Activated naive CD4-positive, alpha-beta T cell treated with anti-CD3 and anti-CD28 coated beads, Interleukin-2, amount 10 ng/mL, durations not matched to agents 7 days and 5 days (primary cell): ENCODE measurements around the gene VCX2.
"Not testable (repeated sequence)": the region's sequence is repeated elsewhere in the genome, so short reads cannot be mapped to it uniquely, and the experiment has no call there.

Experiments used
- CTCF ChIA-PET: fragments of 350-600 bp; sonication (Branson Sonifier 250); formaldehyde crosslinking; loops from one replicate; lab custom pipeline; 2021; ENCODE audit warnings: antibody characterized with exemption; lab: Charles Lee
- DNase-seq: peaks from one replicate; pipeline ENCODE4 v3.0.0-alpha.2; 2020
- H3K27ac Mint-ChIP-seq: one replicate; pipeline ENCODE4 v1.8.0; 2021; ENCODE audit warnings: mild to moderate bottlenecking, moderate library complexity, mixed read lengths
- H3K27me3 Mint-ChIP-seq: one replicate; pipeline ENCODE4 v1.8.0; 2021; ENCODE audit warnings: mild to moderate bottlenecking, mixed read lengths
- H3K36me3 Mint-ChIP-seq: one replicate; pipeline ENCODE4 v1.8.0; 2021; ENCODE audit warnings: mixed read lengths
- H3K4me1 Mint-ChIP-seq: one replicate; pipeline ENCODE4 v1.8.0; 2021; ENCODE audit warnings: mixed read lengths
- H3K4me3 Mint-ChIP-seq: one replicate; pipeline ENCODE4 v1.8.0; 2021; ENCODE audit warnings: mild to moderate bottlenecking, moderate library complexity, mixed read lengths
- H3K9me3 Mint-ChIP-seq: one replicate; pipeline ENCODE4 v1.8.0; 2021; ENCODE audit warnings: mixed read lengths

VCX2 gene

DNA sequence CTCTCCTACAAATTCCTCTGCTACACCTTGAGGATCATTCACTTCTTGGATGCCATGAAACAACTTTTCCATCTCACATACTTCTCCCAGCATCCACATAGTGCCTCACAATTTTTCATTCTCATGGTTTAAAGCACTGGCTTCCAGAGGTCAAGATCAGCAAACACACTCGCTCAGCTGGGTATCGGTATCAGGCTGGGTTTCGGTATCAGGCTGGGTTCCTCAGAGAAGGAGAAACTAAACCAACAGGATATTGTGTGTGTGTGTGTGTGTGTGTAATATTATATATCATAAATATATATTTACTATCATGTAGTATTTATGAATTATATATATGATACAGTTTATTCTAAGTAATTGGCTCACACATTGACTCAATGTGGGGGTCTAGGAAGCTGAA is at the start of gene VCX2:
Gene VCX2, minus strand, starts transcription at position 99 of the 400 bp plus-strand sequence. CDS start 624 bp downstream, outside the sequence.
- H3K9me3 Mint-ChIP-seq, H3K4me1 Mint-ChIP-seq, DNase-seq, H3K4me3 Mint-ChIP-seq, CTCF ChIA-PET, H3K27me3 Mint-ChIP-seq, H3K27ac Mint-ChIP-seq, H3K36me3 Mint-ChIP-seq: not testable (repeated sequence)

DNA sequence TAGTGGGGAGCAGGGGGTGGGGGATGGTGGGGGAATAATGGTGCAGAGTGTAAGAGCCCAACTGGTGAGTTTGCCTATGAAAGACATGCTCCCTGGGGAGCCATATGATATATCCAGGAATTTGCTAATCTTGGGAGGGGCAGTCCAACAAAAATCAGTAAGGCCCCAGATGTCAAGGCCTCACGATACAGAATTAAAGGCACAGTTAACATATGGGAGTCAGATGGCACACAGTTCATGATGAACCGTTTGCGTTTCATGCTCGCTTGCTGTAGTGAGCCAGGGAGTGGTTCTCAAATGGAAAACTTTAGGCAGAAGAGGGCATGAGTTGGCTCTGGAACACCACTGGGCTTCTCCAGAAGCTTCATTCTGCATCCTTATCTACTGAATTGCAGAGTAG is 33.9 kb upstream of the VCX2 start:
- no peak overlapping the region for H3K27ac Mint-ChIP-seq
- H3K4me1 Mint-ChIP-seq, result no peaks in the 10 kb centered on the region
- H3K4me3 Mint-ChIP-seq, result no peak overlapping the region
- peaks cover 3% of the 10 kb centered on the region for H3K9me3 Mint-ChIP-seq
- H3K27me3 Mint-ChIP-seq, result no peaks in the 10 kb centered on the region
- DNase-seq, result no peak
- H3K36me3 Mint-ChIP-seq, result no peaks in the 10 kb centered on the region
- CTCF ChIA-PET, result no interaction called here

DNA sequence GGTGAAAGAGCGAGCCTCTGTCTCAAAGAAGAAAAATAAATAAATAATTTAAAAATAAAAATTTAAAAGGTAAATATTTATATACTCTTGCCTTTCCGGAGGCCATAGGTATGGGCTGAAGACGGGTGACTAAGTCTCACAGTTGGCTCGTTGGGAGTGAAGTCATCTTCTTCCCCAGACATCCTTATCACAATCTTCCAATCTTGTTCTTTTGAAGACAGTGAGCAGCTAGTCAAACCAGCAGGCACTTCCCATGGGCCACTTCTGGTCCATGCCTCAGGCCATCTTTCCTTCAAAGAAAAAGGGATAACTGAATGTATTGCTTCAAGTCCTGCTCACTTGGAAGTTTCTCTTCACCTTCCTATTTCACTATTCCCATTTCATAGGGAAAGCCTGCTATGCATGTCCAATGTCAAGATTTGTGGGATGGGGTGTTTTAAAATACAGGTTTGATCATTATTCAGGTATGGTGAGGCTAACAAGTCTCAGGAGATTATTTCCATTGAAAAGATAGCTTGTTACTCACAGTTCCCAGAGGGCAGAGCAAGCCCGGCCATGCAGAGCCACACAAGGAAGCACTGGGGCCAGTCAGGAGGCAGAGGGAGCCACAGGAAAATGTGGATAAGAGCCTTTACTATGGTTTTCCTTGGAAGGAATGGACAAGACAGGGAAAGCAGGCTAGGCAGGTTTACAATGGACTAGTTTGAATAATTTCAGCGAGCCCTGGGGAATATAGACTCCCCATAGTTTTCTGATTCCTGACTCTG is 33.3 kb upstream of the VCX2 start:
- Mint-ChIP-seq H3K36me3 (no peaks in the 10 kb centered on the region), H3K4me1 (no peaks in the 10 kb centered on the region), H3K27ac (no peak overlapping the region), H3K4me3 (no peak overlapping the region), H3K27me3 (no peaks in the 10 kb centered on the region), H3K9me3 (peaks cover 3% of the 10 kb centered on the region)
- CTCF ChIA-PET, result no interaction called here
- DNase-seq, result no peak

DNA sequence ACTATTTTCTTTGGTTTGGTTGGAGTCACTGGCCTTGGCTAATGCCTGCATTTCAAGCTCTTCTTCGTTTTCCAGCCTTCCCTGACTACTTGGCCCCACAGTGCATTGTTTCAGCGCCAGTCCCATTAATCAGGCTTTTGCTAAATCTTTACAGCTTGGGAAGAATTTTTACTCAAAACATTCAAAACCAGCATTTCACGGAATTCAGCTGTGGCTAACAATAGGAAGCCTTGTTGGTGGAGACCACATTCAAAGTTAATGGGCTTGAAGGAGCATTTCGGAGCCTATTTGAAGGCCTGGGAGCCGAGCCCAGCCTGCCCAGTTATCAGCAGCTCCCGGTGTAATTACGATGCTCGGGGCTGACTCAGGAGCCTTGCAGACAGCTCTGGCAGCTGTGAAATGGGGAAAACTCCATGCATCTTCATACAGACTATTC is 30.8 kb upstream of the VCX2 start:
- Mint-ChIP-seq H3K27me3 (no peaks in the 10 kb centered on the region), H3K27ac (no peak overlapping the region), H3K4me1 (no peaks in the 10 kb centered on the region), H3K9me3 (peaks cover 3% of the 10 kb centered on the region), H3K4me3 (no peak overlapping the region), H3K36me3 (no peaks in the 10 kb centered on the region)
- CTCF ChIA-PET, result no interaction called here
- no peak for DNase-seq

DNA sequence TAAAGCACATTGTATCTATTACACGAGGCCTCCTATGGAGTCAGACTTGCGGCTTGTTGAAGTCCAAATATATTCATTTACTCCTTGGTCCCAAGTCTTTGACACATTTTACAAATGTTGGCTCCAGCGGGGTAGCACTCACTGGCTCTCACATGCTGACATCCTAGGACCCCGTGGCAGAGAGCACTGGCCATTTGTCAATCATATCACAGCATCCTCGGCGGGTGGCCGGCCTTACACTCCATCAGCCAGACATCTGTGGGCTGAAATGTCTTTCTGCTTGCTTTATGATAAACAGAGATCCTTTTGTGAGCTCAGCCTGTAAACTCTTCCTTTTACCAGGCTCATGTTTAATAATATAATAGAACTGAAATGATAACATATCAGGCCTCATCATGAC is 25.7 kb upstream of the VCX2 start:
- Mint-ChIP-seq H3K27me3 (no peaks in the 10 kb centered on the region), H3K9me3 (peaks cover 3% of the 10 kb centered on the region), H3K36me3 (no peaks in the 10 kb centered on the region), H3K4me3 (no peak overlapping the region), H3K4me1 (no peaks in the 10 kb centered on the region), H3K27ac (no peak overlapping the region)
- no peak for DNase-seq
- CTCF ChIA-PET, result no interaction called here

DNA sequence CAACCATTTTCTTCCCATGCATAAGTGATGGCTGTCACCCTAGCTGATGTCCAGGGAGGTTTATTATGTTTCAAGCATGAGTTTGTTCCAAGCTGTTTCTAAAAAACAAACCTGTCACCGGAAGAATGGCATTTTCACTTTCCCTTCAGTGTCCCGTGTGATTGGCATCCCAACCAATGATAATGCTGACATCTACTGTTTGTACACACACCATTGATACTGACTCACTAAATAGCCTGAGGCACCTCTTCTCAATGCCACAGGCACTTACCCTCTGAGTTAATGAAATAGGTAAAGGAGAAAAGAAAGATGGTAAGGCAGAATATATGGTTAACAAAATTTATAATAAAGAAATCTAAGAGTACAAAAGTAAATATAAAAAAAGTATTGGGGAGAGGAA is 23.1 kb upstream of the VCX2 start:
- no peaks in the 10 kb centered on the region for H3K27me3 Mint-ChIP-seq
- no peaks in the 10 kb centered on the region for H3K4me1 Mint-ChIP-seq
- CTCF ChIA-PET, result no interaction called here
- no peak overlapping the region for H3K27ac Mint-ChIP-seq
- H3K9me3 Mint-ChIP-seq, result peaks cover 3% of the 10 kb centered on the region
- no peaks in the 10 kb centered on the region for H3K36me3 Mint-ChIP-seq
- no peak for DNase-seq
- no peak overlapping the region for H3K4me3 Mint-ChIP-seq

DNA sequence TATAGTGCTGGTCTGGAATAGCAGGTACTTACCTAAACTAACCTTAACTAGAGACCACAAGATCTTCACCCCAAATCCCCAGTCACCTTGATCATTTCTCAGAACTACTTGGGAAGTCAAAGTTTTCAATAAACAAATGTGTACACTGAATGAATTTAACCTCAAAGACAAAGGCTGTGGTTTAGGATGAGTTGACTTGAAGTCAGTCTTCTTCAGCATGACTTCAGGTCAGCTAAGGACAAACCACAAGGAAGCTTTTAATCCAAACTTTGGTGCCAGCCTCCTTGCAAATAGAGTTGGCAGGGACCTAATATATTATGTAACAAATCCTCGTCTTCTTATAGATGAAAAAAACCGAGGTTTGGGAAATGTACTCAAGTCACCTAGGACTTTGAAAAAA is 21.2 kb upstream of the VCX2 start:
- CTCF ChIA-PET, result no interaction called here
- H3K27me3 Mint-ChIP-seq, result no peaks in the 10 kb centered on the region
- DNase-seq, result no peak
- no peaks in the 10 kb centered on the region for H3K36me3 Mint-ChIP-seq
- H3K27ac Mint-ChIP-seq, result no peak overlapping the region
- no peaks in the 10 kb centered on the region for H3K4me1 Mint-ChIP-seq
- H3K4me3 Mint-ChIP-seq, result no peak overlapping the region
- H3K9me3 Mint-ChIP-seq, result peaks cover 3% of the 10 kb centered on the region

DNA sequence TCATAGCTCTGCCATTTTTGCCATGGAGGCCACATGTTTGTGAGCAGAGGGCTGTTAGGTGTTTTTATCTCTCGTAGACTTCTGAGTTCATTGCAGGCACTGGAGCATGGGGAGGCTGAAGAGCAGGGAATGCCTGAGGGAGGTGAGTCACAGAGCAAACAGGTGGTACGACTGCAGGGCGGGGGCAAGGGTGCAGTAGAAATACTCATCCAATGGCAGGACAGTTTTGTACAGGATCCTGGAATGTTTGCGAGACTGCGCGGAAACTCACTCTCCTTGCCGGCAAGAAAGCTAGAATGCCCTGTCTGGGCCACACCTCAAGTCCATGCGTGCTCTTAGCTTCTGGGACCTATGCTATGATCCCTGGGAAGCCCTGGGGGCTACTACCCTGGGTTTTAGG is 20.0 kb upstream of the VCX2 start:
- H3K27me3 Mint-ChIP-seq, result no peaks in the 10 kb centered on the region

DNA sequence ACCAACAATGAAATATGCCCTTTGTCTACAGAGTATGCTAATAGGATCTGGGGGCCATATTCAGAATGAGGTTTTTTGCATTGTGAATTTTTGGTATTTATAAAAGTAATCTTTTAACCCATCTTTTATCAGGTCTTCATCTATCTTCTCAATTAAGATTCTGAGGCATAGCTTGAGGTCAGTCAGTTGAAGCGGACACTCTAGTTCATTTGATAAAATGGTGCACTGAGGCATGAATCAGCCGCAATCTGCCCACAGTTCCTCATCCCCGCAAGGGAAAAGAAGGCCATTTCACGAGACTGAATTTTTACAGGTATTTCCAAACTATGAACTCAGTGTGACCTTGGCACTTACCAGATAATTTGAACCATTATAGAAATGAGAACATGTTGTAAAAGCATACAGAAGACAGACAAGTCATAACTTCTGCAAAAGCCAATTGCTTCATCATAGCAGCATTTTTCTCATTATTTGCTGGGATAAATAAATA is 19.3 kb upstream of the VCX2 start:
- no peaks in the 10 kb centered on the region for H3K36me3 Mint-ChIP-seq
- H3K27ac Mint-ChIP-seq, result no peak overlapping the region

More for the DNA sequence above, 20.0 kb upstream of the VCX2 start:
- DNase-seq, result no peak
- CTCF ChIA-PET, result no interaction called here
- Mint-ChIP-seq H3K4me1 (no peaks in the 10 kb centered on the region), H3K36me3 (no peaks in the 10 kb centered on the region), H3K9me3 (peaks cover 3% of the 10 kb centered on the region), H3K4me3 (no peak overlapping the region), H3K27ac (no peak overlapping the region)

DNA sequence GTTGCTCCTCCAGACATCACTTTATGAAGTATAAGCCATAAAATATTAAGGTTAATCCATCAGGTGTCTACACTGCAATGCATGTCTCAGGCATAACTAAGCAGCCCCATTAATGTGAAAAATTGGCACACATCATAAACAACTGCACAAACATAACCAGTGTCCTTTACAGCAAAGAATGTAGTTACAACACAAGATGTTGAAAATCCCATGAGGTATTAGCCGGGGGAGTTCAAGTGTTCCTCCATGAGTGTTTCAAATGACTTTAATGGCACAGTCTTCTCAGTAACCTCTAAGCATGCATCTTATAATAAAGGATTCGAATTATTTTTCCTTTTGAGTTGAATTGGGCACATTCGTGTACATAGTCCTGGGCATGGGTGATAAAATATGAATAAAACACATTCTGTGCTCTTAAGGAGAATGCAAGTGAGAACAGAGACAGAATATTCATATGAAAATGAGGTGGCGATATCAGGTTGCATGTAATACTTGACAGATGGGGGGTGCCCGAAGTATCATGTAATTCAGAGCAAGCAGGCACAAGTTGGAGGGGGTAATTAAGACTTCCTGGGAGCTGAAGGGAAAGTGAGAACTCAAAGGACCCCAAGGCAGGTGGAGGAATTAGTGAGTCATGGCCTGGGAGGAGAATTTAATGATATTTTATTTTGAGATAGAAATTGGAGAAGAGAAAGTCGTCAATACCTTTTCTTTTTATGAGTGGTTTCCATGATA is 18.2 kb upstream of the VCX2 start:
- no peak for DNase-seq
- Mint-ChIP-seq H3K9me3 (peaks cover 3% of the 10 kb centered on the region), H3K27ac (no peak overlapping the region), H3K4me1 (no peaks in the 10 kb centered on the region), H3K27me3 (no peaks in the 10 kb centered on the region), H3K36me3 (no peaks in the 10 kb centered on the region), H3K4me3 (no peak overlapping the region)
- CTCF ChIA-PET, result no interaction called here

More for the DNA sequence above, 19.3 kb upstream of the VCX2 start:
- CTCF ChIA-PET, result no interaction called here
- no peak overlapping the region for H3K4me3 Mint-ChIP-seq
- no peak for DNase-seq
- peaks cover 3% of the 10 kb centered on the region for H3K9me3 Mint-ChIP-seq
- no peaks in the 10 kb centered on the region for H3K4me1 Mint-ChIP-seq
- no peaks in the 10 kb centered on the region for H3K27me3 Mint-ChIP-seq

DNA sequence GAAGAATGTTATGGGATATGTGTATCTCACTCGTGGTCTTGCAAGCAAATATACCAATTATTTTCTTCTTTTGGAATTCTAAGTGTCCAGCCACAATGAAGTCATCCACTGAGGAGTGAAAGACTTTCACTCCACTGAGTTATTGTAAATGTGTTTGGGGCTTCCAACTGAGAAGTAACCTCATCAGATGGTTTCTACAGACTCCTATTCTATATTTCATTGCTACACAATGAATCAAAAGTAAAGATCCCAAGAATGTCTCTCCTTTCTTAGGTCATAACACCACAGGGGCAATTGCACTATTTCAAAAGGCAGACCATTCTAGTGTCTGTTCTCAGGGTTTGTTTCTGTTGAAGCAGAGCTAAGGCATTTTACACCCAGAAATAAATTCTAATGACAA is 12.3 kb upstream of the VCX2 start:
- Mint-ChIP-seq H3K27me3 (no peaks in the 10 kb centered on the region), H3K27ac (no peak overlapping the region), H3K9me3 (no peaks in the 10 kb centered on the region), H3K36me3 (no peaks in the 10 kb centered on the region), H3K4me3 (no peak overlapping the region), H3K4me1 (no peaks in the 10 kb centered on the region)
- CTCF ChIA-PET, result no interaction called here
- DNase-seq, result no peak

DNA sequence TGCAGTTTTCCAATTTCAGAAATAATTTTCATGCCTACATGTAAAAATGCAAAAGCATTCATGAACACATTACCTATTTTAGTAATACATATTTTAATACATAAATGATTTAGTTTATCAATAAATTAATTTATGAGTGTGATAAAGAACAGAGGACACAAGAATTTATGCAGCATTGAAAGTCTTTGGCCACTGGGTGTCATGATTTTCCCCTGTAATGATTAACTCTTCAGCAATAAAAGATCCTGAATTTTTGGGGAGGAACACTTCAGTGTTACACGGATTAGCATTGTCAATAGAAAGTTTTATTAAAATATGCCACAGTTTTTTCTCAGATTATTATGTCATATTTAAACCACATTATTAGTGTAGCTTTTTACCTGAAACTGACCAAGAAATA is 8.6 kb upstream of the VCX2 start:
- no peaks in the 10 kb centered on the region for H3K9me3 Mint-ChIP-seq

DNA sequence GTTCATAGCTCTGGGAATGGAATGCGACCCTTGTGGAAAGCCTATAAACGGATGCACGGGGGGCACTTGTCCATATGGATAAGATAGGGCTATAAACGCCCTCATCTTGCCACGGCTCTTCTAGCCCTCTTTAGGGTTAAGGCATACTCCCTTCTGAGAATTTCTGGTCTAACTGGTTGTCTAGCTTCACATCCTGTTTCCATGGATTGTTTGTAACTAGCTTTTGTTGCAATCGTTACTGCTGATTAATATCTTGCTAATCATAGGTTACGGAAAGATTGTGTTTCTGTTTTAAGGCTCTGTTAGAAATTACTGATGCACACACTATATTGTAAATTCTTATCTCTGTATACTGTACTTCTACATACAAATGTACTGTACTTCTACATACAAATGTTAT is 17.1 kb downstream of the VCX2 start:
- H3K4me1 Mint-ChIP-seq, H3K27me3 Mint-ChIP-seq, H3K27ac Mint-ChIP-seq, CTCF ChIA-PET, DNase-seq, H3K4me3 Mint-ChIP-seq, H3K36me3 Mint-ChIP-seq: not testable (repeated sequence)
- peaks cover 12% of the 10 kb centered on the region for H3K9me3 Mint-ChIP-seq

More for the DNA sequence above, 8.6 kb upstream of the VCX2 start:
- no peak overlapping the region for H3K27ac Mint-ChIP-seq
- no peaks in the 10 kb centered on the region for H3K36me3 Mint-ChIP-seq
- no peaks in the 10 kb centered on the region for H3K27me3 Mint-ChIP-seq
- no peak overlapping the region for H3K4me3 Mint-ChIP-seq
- CTCF ChIA-PET, result no interaction called here
- no peaks in the 10 kb centered on the region for H3K4me1 Mint-ChIP-seq
- no peak for DNase-seq

DNA sequence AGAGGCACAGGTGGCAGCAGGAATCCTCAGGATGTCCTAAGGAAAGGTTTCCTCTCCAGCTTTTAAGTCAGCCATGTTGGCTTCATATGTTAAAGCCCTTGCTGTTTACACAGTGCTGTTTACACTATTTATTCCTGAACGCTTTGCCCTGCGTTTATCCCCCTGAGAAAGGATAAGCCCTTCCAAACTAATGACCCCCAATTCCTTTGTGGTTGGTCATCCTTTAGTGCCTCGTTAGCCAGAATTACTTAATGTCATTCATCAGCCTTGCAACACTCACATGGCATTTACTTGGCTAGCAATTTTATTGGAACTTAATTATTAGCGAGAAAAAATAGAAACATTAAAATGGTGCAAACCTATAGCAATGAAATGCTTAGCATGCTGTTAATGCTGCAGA is 23.8 kb downstream of the VCX2 start:
- no peak for DNase-seq
- Mint-ChIP-seq H3K27ac (no peak overlapping the region), H3K9me3 (peaks cover 9% of the 10 kb centered on the region), H3K4me3 (no peak overlapping the region), H3K36me3 (no peaks in the 10 kb centered on the region), H3K4me1 (no peaks in the 10 kb centered on the region), H3K27me3 (no peaks in the 10 kb centered on the region)
- CTCF ChIA-PET, result no interaction called here

DNA sequence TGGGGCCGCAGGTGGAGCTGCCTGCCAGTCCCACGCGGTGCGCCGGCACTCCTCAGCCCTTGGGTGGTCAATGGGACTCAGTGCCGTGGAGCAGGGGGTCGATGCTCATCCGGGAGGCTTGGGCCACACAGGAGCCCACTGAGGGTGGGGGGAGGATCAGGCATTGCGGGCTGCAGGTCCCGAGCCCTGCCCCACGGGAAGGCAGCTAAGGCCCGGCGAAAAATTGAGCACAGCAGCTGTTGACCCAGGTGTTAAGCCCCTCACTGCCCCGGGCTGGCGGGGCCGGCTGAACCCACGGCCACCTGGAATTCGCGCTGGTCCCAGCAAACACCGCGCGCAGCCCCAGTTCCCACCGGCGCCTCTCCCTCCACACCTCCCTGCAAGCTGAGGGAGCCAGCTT is 26.1 kb downstream of the VCX2 start:
- Mint-ChIP-seq H3K36me3 (no peaks in the 10 kb centered on the region), H3K9me3 (peaks cover 4% of the 10 kb centered on the region), H3K4me3 (no peak overlapping the region), H3K27ac (no peak overlapping the region), H3K4me1 (no peaks in the 10 kb centered on the region), H3K27me3 (no peaks in the 10 kb centered on the region)
- no peak for DNase-seq
- CTCF ChIA-PET, result no interaction called here
